ENCODE measurements around the gene RASAL2.
"Not testable (repeated sequence)": the region's sequence is repeated elsewhere in the genome, so short reads cannot be mapped to it uniquely, and the experiment has no call there.

Gene RASAL2

GRCh38 chr1:178168536-178168935 is 74.6 kb downstream of the RASAL2 start:
- no peak for DNase-seq

- no peak for DNase-seq
Observed at GRCh38 chr1:178169649-178170048, 75.7 kb downstream of the RASAL2 start.

GRCh38 chr1:178172939-178173338 is 79.0 kb downstream of the RASAL2 start:
- no peak for DNase-seq

- no peak for DNase-seq
Observed at GRCh38 chr1:178174539-178174938, 80.6 kb downstream of the RASAL2 start.

GRCh38 chr1:178180405-178180804 is 86.5 kb downstream of the RASAL2 start:
- DNase-seq = no peak

- DNase-seq = no peak
Observed at GRCh38 chr1:178183796-178184195, 89.9 kb downstream of the RASAL2 start.

GRCh38 chr1:178188306-178188705 is 94.4 kb downstream of the RASAL2 start:
- no peak for DNase-seq

- peak; percentile 79 for DNase-seq
Observed at GRCh38 chr1:178189814-178190213, 95.9 kb downstream of the RASAL2 start.

GRCh38 chr1:178190881-178191280 is 97.0 kb downstream of the RASAL2 start:
- DNase-seq = no peak

GRCh38 chr1:178192686-178193085 is 98.8 kb downstream of the RASAL2 start:
- peak; percentile 81 for DNase-seq

- no peak for DNase-seq
Observed at GRCh38 chr1:178196631-178197030, 102.7 kb downstream of the RASAL2 start.

- DNase-seq = not testable (repeated sequence)
Observed at GRCh38 chr1:178202095-178202494, 108.2 kb downstream of the RASAL2 start.

- not testable (repeated sequence) for DNase-seq
Observed at GRCh38 chr1:178202546-178202945, 108.6 kb downstream of the RASAL2 start.

- DNase-seq = peak; percentile 18
Observed at GRCh38 chr1:178208269-178208856, 114.5 kb downstream of the RASAL2 start.

- no peak for DNase-seq
Observed at GRCh38 chr1:178209935-178210334, 116.0 kb downstream of the RASAL2 start.

- DNase-seq = no peak
Observed at GRCh38 chr1:178218550-178218949, 124.6 kb downstream of the RASAL2 start.

GRCh38 chr1:178220094-178220493 is 126.2 kb downstream of the RASAL2 start:
- no peak for DNase-seq

GRCh38 chr1:178223289-178223688 is 129.4 kb downstream of the RASAL2 start:
- DNase-seq = no peak

- DNase-seq = no peak
Observed at GRCh38 chr1:178224358-178224757, 130.5 kb downstream of the RASAL2 start.

GRCh38 chr1:178230881-178231409 is 137.0 kb downstream of the RASAL2 start:
- no peak for DNase-seq

- no peak for DNase-seq
Observed at GRCh38 chr1:178232108-178232507, 138.2 kb downstream of the RASAL2 start.

GRCh38 chr1:178232949-178233348 is 139.0 kb downstream of the RASAL2 start:
- no peak for DNase-seq

- peak; percentile 9 for DNase-seq
Observed at GRCh38 chr1:178237121-178237520, 143.2 kb downstream of the RASAL2 start.

- DNase-seq = no peak
Observed at GRCh38 chr1:178238722-178239510, 145.0 kb downstream of the RASAL2 start.
